Limb (tissue), 2 donors: ENCODE results near the gene TMED10.
"Not testable (repeated sequence)": the region's sequence is repeated elsewhere in the genome, so short reads cannot be mapped to it uniquely, and the experiment has no call there.

Experiments
- DNase-seq, 2 donors: peaks; one replicate each; pipeline ENCODE4 v3.0.0-alpha.2; 2016; ENCODE audit errors: extremely low spot score in 2 of 2

Gene TMED10

DNA sequence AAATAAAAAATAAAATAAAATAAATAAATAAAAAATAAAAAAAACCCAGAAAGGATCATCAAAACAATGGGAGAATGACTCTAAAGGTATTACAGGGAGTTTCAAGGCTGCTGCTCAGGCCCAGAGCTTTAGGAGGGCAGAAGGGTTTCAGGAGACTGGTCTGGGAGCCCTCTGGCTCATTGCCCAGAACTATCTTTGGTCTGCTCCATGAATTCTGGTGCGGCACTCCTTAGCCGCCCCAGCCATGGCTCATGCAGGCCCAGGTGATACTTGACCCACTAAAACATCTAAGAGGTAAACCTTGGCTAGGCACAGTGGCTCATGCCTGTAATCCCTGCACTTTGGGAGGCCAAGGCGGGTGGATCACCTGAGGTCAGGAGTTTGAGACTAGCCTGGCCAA, 14.7 kb upstream of the TMED10 start:
- DNase-seq = no peak

GRCh38 chr14:75190023-75190422, 13.6 kb upstream of the TMED10 start:
- DNase-seq = no peak

DNA sequence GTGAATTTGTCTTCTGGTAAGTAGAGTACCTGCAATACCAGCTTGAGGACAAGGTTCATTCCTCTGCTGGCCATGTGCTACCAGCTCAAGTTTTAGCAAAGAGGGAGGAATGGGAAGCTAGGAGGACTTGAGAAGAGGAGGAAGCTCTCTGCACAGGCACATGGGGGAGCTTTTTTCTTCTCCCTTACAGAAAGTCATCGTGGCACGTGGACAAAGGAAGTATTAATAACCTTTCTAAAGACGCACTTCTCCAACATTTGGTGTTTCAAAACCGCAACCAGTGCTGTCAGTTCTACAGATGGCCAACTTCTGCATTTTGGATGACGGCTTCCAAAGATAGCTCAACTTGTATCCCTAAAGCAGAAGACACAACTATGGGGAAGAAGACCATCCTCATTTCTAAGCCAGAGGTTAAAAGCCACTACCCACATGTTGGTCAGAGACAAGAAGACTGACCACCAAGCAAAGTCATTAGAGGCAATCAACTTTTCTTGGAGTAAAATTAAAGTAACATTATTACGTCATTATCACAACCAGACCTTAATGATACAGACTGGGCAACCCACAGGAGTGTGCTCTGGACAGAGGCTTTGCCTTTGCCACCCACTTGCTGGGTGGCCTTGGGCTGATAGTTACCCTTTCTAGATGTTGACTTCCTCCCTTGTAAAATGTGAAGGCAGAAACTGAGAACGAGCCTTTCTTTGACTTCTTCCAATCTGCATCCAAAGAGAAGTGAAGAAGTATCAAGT, 12.3 kb upstream of the TMED10 start:
- no peak for DNase-seq

GRCh38 chr14:75188086-75188485, 11.7 kb upstream of the TMED10 start:
- no peak for DNase-seq

DNA sequence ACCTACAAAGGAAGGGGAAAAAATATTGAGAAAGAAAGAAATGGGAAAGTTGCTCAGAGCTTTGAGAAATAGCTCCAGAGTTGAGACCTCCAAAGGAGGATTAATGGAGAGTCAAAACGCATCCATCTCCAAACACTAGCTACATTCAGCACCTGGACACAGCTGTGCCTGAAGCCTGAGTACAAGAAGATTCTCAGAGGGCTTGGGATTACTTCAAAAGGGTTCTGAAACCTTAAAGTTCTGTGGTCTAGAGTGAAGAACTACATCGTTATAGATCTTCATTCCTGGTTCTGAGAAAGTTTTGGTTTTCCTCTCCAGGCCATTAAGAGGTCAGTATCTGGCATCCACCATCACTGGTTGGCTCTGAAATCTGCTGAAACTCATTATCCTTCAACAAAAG, 10.5 kb upstream of the TMED10 start:
- no peak for DNase-seq

DNA sequence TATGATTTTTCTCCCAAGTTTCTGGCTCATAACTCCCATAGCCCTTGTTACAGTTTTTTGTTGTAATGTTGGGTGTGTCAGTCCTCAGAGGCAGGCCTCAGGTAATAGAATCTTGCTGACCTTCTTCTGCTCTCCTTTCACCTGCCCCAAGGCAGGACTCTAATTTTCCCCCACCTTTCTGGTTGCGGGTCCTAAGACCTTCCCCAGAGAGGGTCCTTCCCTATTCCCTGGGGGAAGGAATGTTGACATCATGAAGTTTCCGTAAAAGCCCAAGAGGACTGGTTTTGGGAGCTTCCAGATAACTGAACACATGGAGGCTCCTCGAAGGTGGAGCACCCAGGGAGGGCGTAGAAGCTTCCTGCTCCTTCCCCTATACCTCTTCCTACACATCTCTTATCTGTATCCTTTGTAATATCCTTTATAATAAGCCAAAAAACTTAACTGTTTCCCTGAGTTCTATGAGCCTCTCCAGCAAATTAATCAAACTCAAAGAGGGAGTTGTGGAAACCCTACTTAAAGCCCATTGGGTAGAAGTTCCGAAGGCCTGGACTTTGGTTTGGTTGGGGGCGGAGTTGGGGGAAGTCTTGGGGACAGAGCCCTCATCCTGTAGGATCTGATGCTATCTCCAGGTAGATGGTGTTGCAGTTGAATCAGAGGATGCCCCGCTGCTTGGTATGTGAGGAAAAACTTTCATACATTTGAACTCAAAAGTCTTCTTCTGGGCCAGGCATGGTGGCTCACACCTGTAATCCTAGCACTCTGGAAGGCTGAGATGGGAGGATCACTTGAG, 9.0 kb upstream of the TMED10 start:
- no peak for DNase-seq

DNA sequence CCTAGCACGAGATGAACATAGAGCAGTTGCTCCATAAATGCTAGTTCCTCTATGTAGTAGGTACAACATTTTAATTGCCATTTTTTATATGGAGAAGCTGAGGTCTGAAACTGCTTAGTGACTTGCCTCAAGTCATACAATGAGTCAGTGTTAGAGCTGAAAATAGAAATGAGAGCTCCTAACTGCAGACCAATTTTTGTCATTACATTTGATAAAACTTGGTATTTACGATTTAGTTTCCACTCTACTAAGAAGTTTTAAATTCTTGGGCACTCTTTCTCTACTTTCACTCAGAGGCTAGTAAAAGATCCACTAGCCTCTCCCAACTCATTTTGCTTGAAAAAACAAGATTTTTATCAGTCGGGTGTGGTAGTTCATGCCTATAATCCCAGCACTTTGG, 8.1 kb upstream of the TMED10 start:
- DNase-seq = no peak

GRCh38 chr14:75184039-75184438, 7.6 kb upstream of the TMED10 start:
- DNase-seq = no peak

- no peak for DNase-seq
Observed at GRCh38 chr14:75183225-75183624, 6.8 kb upstream of the TMED10 start.

DNA sequence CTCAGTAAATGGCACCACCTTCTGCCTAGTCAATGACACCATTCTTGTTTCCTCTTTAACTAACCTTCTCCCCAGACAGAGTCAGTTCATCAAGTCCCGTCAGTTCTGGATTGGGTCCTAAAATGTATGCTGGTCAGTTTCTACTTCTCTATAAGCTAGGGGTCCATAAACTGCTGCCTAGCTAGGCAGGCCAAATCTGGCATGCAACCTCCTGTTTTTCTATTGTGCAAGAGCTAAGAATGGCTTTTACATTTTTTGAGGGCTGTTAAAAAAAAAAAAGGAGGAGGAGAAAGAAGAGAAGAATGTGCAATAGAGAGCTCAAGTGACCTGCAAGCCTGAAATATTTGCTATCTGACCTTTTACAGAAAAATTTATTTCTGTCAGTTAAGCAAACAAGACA, 6.4 kb upstream of the TMED10 start:
- DNase-seq = no peak

DNA sequence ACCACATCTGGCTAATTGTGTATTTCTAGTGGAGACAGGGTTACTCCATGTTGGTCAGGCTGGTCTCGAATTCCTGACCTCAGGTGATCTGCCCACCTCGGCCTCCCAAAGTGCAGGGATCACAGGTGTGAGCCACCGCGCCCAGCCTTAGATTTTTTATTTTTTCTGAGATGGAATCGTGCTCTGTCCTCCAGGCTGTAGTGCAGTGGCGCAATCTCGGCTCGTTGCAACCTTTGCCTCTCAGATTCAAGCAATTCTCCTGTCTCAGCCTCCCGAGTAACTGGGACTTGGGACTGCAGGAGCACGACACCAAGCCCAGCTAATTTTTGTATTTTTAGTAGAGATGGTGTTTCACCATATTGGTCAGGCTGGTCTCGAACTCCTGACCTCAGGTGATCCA, 5.8 kb upstream of the TMED10 start:
- not testable (repeated sequence) for DNase-seq

DNA sequence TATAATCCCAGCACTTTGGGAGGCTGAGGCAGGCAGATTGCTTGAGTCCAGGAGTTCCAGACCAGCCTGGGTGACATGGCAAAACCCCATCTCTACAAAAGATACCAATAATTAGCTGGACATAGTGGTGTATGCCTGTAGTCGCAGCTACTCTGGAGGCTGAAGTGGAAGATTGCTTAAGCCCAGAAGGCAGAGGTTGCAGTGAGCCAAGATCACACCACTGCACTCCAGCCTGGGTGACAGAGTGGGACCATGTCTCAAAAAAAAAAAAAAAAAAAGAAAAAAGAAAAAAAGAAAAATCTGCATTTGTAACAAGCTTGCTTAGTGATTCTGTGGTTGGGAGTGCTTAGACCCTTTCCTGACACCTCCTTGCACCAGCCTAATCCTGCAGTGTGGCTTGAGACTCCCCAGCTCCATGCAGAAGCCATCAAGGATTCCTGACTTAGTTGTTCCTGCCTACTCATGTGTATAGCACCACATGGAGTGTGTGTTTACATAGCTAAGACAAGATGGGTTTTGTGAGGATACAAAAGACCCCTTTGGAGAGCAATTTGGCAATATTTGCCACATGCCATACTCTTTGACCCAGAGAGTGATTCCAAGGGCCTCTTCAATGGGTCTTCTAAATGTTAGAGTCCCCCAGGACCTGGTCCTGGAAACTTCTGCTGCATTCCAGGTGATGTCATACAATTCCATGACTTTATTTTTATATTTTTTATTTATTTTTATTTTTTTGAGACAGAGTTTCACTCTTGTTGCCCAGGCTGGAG, 5.1 kb upstream of the TMED10 start:
- DNase-seq = no peak

- no peak for DNase-seq
Observed at GRCh38 chr14:75175677-75176141, 703 bp downstream of the TMED10 start.

DNA sequence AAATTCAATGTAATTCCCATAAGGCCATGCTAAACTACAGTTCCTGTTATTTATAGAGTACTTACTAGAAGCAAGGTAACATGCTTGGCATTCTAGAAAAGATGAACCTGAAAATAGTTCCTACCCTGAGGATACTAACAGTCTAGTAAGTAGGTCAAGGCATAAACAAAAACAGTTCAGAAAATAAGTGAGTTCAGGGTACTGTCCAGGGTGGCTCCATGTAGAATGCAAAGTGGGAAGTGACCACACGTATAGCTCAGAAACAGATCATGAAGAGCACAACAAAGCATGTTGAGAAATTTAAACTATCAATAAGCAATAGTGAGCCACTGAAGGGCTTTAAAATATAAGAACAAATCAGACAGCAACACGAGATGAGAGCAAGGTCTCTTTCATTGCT, 2.3 kb downstream of the TMED10 start:
- no peak for DNase-seq

DNA sequence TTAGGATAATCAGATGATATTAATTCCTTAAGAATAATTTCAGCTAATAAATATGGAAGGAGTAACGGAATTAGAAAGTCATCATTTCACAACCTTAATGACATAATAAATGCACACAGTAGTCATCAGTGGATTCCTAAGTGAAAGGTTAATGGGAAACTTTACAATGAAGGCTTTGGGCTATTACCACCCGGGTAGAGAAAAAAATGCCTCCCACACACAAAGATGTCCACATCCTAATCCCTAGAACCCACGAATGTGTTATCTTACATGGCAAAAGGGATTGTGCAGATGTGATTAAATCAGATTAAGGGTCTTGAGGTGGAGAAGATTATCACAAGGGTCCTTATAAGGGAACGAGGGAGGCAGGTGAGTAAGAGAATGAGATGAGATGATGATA, 5.6 kb downstream of the TMED10 start:
- no peak for DNase-seq

- no peak for DNase-seq
Observed at GRCh38 chr14:75168586-75169335, 7.7 kb downstream of the TMED10 start.

DNA sequence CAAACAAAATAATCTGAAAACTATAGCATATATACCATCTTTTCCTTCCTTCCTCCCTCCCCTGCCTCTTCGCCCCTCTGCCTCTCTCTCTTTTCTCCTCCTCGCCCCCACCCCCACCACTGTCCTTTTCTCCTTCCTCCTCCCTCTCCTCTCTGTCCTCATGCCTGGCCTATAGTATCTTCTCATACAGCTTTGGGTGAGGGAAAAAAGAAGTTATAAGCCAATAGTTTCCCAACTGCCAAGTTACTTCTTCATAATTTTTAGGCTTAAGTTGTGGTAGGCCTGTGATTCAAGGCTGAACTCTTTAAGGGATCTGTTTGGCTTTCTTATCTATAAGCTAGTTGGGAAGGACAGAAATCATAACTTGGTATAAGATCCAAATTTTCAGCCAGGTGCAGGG, 9.1 kb downstream of the TMED10 start:
- DNase-seq = no peak

DNA sequence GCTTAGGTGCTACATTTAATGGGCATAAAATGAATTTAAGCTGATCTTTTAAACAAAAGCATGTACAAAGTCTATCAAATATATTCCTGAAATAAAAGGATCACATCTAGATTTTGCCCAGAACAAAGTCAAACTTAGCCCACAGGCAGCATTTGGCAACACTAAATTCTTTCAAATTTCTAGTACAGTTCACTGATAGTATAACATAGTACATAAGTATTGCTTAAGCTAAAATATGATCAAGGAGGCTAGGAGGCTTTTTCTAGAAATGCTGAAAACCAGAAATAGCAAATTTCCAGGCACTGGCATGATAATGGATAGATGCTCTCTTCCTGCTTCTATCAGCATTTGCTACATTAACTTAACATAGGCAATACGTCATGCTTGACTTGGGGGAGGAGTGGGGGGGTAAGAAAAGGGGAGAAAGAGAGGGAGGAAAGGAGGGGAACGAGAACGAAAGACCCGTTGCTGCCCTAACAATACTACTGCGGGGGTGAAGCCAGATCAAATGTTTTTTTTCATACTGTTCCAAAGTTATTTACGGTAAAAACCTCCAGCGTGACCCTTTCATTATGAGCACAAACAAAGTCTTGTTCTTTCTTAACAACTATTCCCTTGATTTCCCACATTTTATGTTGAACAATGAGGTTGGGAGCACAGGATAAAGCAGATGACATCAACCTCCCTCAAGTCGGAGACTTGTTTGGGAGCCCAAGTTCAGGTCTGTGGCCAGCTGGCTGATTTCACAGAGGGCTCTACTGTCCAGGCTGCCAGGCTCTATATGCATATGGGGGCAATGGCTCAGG, 10.6 kb downstream of the TMED10 start:
- peak in 1 of 2 donors; percentile 37 for DNase-seq

DNA sequence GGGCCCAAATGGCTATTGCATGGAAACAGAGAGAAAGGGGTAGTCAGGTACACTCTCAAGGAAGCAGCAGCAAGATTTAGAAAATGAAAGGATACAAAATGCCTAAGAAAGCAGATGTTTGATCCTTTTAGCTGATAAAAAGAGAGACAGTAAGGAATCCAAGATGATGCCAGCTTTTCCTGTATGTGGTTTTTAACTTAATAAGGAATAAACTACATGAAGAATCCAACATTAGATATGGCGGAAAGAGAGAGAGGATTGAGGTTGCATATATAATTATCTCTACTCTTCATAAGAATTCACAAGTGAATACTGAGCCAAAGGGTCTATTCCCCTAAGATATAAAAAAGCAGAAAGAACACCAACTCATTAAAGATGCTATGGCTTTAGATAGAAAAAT, 11.6 kb downstream of the TMED10 start:
- DNase-seq = no peak

GRCh38 chr14:75163677-75164076, 12.7 kb downstream of the TMED10 start:
- no peak for DNase-seq

GRCh38 chr14:75162631-75163030, 13.8 kb downstream of the TMED10 start:
- DNase-seq = no peak
